HepG2 (cell line): ENCODE results near the gene TBATA. TPM values are rescaled to one million over a fixed set of nuclear protein-coding genes. Genes with fewer than 3 reads are reported as not detected.

Experiments
- ATAC-seq: fragments of 200-7000 bp; cut with Tn5 transposase; 3 replicates; pipeline ENCODE4 v1.9.1; 2020; ENCODE audit warnings: mild to moderate bottlenecking, moderate library complexity
- BruUV-seq: library from RNA; stranded (reverse); fragments of 400-500 nt; replicated peaks from 2 replicates; lab custom pipeline; 2021; lab: Mats Ljungman, UMichigan
- CTCF ChIA-PET: fragments of 300-600 bp; formaldehyde crosslinking; extraction: SDS; loops from one replicate; lab custom pipeline; 2021; ENCODE audit warnings: low total read pairs, inconsistent platforms, low intra/inter-chr PET ratio; lab: Yijun Ruan, JAX
- POLR2A ChIA-PET: fragments of 350-600 bp; sonication (Branson Sonifier 250); formaldehyde crosslinking; loops from one replicate; lab custom pipeline; 2020; ENCODE audit warnings: antibody characterized with exemption, inconsistent platforms; lab: Yijun Ruan, JAX
- DNase-seq: peaks from one replicate; pipeline ENCODE4 v3.0.0-alpha.2; 2015; ENCODE audit warnings: low spot score
- FAIRE-seq: peaks from 3 replicates; lab custom pipeline; 2011; peaks lifted over from hg19 to GRCh38; lab: Jason Lieb, UNC
- H2AFZ ChIP-seq: one replicate; pipeline ENCODE4 v1.6.1; 2011; ENCODE audit warnings: low read length, inconsistent platforms
- H3K27ac ChIP-seq: fragments of 300-600 bp; 3 replicates; pipeline ENCODE4 v1.8.0; 2011; ENCODE audit warnings: mixed run types, mild to moderate bottlenecking, mixed read lengths, low read length, inconsistent platforms; ENCODE audit not compliant: insufficient read depth; ENCODE audit errors: extremely low read length
- H3K27me3 ChIP-seq, 2 experiments: fragments of 200-600 bp in 1 of 2; 2 replicates in 1 of 2; 3 replicates in 1 of 2; pipeline versions ENCODE4 v1.6.0 to v1.8.0; 2011; ENCODE audit warnings: low read length in 2 of 2, mild to moderate bottlenecking in 2 of 2, moderate library complexity in 2 of 2, inconsistent platforms in 1 of 2; ENCODE audit not compliant: insufficient read depth in 2 of 2, control insufficient read depth in 1 of 2
- H3K36me3 ChIP-seq, 2 experiments: fragments of 200-600 bp in 1 of 2; replicated peaks in 1 of 2; 2 replicates in 1 of 2; 3 replicates in 1 of 2; pipeline versions ENCODE4 v1.5.1 to v1.8.0; 2011; ENCODE audit warnings: low read length in 2 of 2, inconsistent platforms in 1 of 2; ENCODE audit not compliant: insufficient read depth in 2 of 2, control insufficient read depth in 1 of 2
- H3K4me1 ChIP-seq: 2 replicates; pipeline ENCODE4 v1.5.1; 2012; ENCODE audit warnings: low read length, inconsistent platforms; ENCODE audit not compliant: insufficient read depth
- H3K4me2 ChIP-seq: 2 replicates; pipeline ENCODE4 v1.6.0; 2011; ENCODE audit warnings: low read depth, low read length, inconsistent platforms
- H3K4me3 ChIP-seq, 3 experiments: fragments of 200-600 bp in 1 of 3; sonication (generic), shearing (Covaris generic) in 1 of 3; replicated peaks in 1 of 3; 2 replicates each; pipeline ENCODE4 v1.5.1; 2011 to 2016; ENCODE audit warnings: low read length in 3 of 3, inconsistent platforms in 2 of 3, low read depth in 2 of 3, mild to moderate bottlenecking in 2 of 3, control low read depth in 1 of 3, mixed read lengths in 1 of 3; ENCODE audit not compliant: insufficient read depth in 1 of 3
- H3K79me2 ChIP-seq: one replicate; pipeline ENCODE4 v1.6.1; 2011; ENCODE audit warnings: low read length, inconsistent platforms; ENCODE audit not compliant: insufficient read depth
- H3K9ac ChIP-seq: 2 replicates; pipeline ENCODE4 v1.6.0; 2011; ENCODE audit warnings: mild to moderate bottlenecking, low read depth, low read length, inconsistent platforms; ENCODE audit not compliant: insufficient read depth
- H3K9me3 ChIP-seq: 2 replicates; pipeline ENCODE4 v1.5.1; 2012; ENCODE audit warnings: mild to moderate bottlenecking, low read length
- H4K20me1 ChIP-seq: 2 replicates; pipeline ENCODE4 v1.6.0; 2011; ENCODE audit warnings: inconsistent platforms, mild to moderate bottlenecking, low read length, moderate library complexity; ENCODE audit not compliant: insufficient read depth
- CREM ChIP-seq, 2 experiments: sonication (generic) in 1 of 2; formaldehyde crosslinking in 1 of 2; IDR thresholded peaks; 2 replicates each; pipeline versions ENCODE4 v1.4.0 to v1.6.1; 2016 to 2020; ENCODE audit warnings: antibody characterized with exemption in 1 of 2, mild to moderate bottlenecking in 1 of 2, missing genetic modification reagents in 1 of 2
- MXD3 ChIP-seq: IDR thresholded peaks from 2 replicates; pipeline ENCODE4 v1.6.1; 2016; ENCODE audit warnings: mild to moderate bottlenecking, missing biosample characterization, missing genetic modification reagents
- SMC3 ChIP-seq: IDR thresholded peaks from 2 replicates; pipeline ENCODE4 v1.6.1; 2011; ENCODE audit warnings: low read length, improper control_type of control experiment
- TEF ChIP-seq: sonication (generic); formaldehyde crosslinking; IDR thresholded peaks from 2 replicates; pipeline ENCODE4 v1.5.0; 2020; ENCODE audit warnings: missing genetic modification reagents
- ZNF20 ChIP-seq: sonication (generic); formaldehyde crosslinking; IDR thresholded peaks from 2 replicates; pipeline ENCODE4 v1.4.0; 2020; ENCODE audit warnings: mild to moderate bottlenecking, moderate library complexity, missing genetic modification reagents
- ZNF225 ChIP-seq: sonication (generic); formaldehyde crosslinking; IDR thresholded peaks from 2 replicates; pipeline ENCODE4 v1.4.0; 2020; ENCODE audit warnings: mild to moderate bottlenecking, missing genetic modification reagents
- ZNF576 ChIP-seq: sonication (generic); formaldehyde crosslinking; IDR thresholded peaks from 2 replicates; pipeline ENCODE4 v1.4.0; 2020; ENCODE audit warnings: mild to moderate bottlenecking, missing genetic modification reagents
- ZNF792 ChIP-seq: IDR thresholded peaks from 2 replicates; pipeline ENCODE4 v1.6.1; 2016
- ZSCAN30 ChIP-seq: sonication (generic); formaldehyde crosslinking; IDR thresholded peaks from 2 replicates; pipeline ENCODE4 v1.5.0; 2020; ENCODE audit warnings: mild to moderate bottlenecking, missing genetic modification reagents
- WGBS: methylation state at CpG from one replicate; pipeline ENCODE4 v1.1.6; 2017; ENCODE audit warnings: low lambda C conversion rate; 5-methylcytosine and 5-hydroxymethylcytosine counted together
- in situ Hi-C: cut with HindIII; loops from 2 replicates; pipeline ENCODE4 v1.10.0; 2017; ENCODE audit warnings: low pct_unique_long_range_greater_than_20kb; ENCODE audit not compliant: extremely low pct_ligation_motif_present
- intact Hi-C: fragments of 100-400 bp; cut with micrococcal nuclease; formaldehyde crosslinking; loops from one replicate; pipeline ENCODE4 v1.10.0; 2022; ENCODE audit not compliant: unreplicated experiment
- polyA plus RNA-seq, 8 experiments: library from polyadenylated mRNA; depleted of rRNA in 3 of 8; stranded (reverse) in 7 of 8; unstranded in 1 of 8; fragments of >200 nt; fragmentation: Illumina TruSeq in 4 of 8; extraction: Trizol in 4 of 8; gene quantifications; 2 replicates each; pipeline versions ENCODE4 v1.2.1 to v1.2.3, GENCODE V29; 2011 to 2016; ENCODE audit warnings: low read depth in 4 of 8, missing spikeins in 1 of 8, mixed read lengths in 1 of 8; ENCODE audit not compliant: insufficient read depth in 1 of 8
- total RNA-seq, 5 experiments: library from RNA; depleted of rRNA; stranded (reverse); fragments of >200 nt; fragmentation: Illumina TruSeq; extraction: Trizol; gene quantifications; 2 replicates each; pipeline ENCODE4 v1.2.3, GENCODE V29; 2016; ENCODE audit warnings: low read depth in 1 of 5

Gene TBATA
- total and polyA plus RNA-seq, 2 of the 13 experiments (the other 11 are each of a cell fraction or from before 2014, with no cell fraction given), result not detected

- in situ Hi-C loops (no loop called here), intact Hi-C loops (no loop called here)
- ChIA-PET CTCF (no interaction called here), POLR2A (no interaction called here)
- Histone ChIP-seq H3K9me3 (no peaks in the 10 kb centered on the region), H3K9ac (no peak overlapping the region), H3K36me3 (no peaks in the 10 kb centered on the region), H3K4me3 (no peak overlapping the region), H3K4me2 (no peak overlapping the region), H4K20me1 (no peaks in the 10 kb centered on the region), H2AFZ (no peak overlapping the region), H3K27me3 (peaks cover 1 to 4% of the 10 kb centered on the region in 2 experiments; a peak in 2 of 5 replicates), H3K4me1 (peaks cover 20% of the 10 kb centered on the region), H3K79me2 (no peaks in the 10 kb centered on the region), H3K27ac (no peak overlapping the region)
- no peak for TF ChIP-seq MXD3 (CRISPR knock-in tag)
- TF ChIP-seq CREM (IDR thresholded peaks at IDR 0.05), result no peak
- no peak for TF ChIP-seq CREM (CRISPR knock-in tag; IDR thresholded peaks at IDR 0.05)
- no peak for TF ChIP-seq ZSCAN30 (CRISPR knock-in tag)
- TF ChIP-seq ZNF225, result no peak
- TF ChIP-seq SMC3, result no peak
- no peak for TF ChIP-seq ZNF576 (CRISPR knock-in tag)
- no peak for TF ChIP-seq TEF (CRISPR knock-in tag)
- TF ChIP-seq ZNF20, result no peak
- no peak for TF ChIP-seq ZNF792 (CRISPR knock-in tag)
- 80% methylated on average over 2 of the region's 17 CpGs for WGBS
- DNase-seq (no peak), ATAC-seq (no peak), FAIRE-seq (no peak)
- no TSS peak for BruUV-seq
Measured at GRCh38 chr10:70743430-70743788, 41.8 kb downstream of the TBATA start.
